ENCODE results near the gene BAIAP2.
A peak's percentile ranks its signal among the peaks of the same experiment; 100 is the strongest.

Gene BAIAP2

DNA sequence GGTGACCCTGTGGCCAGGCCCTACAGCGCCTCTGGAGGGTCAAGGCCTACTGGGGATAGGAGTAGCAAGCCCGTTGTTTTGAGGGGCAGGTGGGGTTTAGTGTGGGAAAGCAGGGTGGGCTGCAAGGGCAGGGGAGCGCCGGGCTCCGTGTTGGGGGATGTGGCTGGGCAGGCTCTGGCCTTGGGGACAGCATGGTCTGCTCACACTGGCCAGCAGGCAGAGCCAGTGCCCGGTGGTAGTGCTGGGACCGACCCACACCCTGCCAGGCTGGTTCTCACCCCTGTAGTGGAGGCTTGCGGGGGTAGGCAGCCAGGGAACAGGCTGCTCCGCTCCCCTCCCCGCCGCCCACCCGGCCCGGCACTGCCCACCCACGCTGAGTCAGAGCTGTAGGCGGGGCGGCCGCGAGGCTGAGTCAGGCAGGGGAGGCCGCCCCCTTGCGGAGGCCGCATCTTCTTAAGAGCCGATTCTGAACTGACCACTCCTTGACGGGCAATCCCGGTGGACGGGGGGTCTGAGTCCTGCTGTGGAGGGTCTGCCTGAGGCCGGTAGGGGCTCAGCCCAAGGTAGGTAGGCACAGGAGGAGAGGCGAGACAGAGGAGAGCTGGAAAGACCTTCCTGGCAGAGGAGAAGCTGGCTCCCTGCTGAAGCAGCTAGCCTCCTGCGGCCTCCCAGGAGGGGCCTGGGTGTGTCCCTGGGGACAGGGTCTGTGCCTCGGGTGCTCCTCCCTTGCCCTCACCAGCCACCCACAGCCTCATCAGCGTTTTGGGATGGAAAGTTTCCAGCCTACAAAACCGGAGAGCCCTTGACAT is 62.4 kb downstream of the BAIAP2 start:
- TF ChIP-seq ESRRG (CRISPR knock-in tag; IDR thresholded peaks at IDR 0.05), result no peak
- peak; percentile 71 for ATAC-seq

DNA sequence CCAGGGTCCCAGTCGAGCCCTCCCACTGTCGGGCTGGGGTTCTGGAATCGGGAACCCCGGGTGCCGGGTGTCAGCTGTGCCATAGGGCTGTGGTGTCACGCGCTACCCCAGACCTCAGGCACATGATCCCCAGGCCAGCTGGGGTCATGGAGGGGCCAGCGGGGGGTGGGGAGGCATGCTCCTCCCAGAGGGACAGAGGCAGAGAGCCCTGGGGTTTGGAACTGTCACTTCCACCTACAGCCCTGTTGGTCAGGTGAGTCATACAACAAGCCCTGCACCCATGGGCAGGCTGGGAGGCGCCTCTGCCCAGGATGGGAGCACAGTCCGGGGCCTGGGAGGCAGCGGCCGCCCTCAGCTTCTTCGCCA is 63.0 kb downstream of the BAIAP2 start:
- no peak for ATAC-seq
- no peak for TF ChIP-seq ZC3H10 (CRISPR knock-in tag; IDR thresholded peaks at IDR 0.05)
- no peak for TF ChIP-seq RARB (CRISPR knock-in tag; IDR thresholded peaks at IDR 0.05)
- TF ChIP-seq, protein P1, sequence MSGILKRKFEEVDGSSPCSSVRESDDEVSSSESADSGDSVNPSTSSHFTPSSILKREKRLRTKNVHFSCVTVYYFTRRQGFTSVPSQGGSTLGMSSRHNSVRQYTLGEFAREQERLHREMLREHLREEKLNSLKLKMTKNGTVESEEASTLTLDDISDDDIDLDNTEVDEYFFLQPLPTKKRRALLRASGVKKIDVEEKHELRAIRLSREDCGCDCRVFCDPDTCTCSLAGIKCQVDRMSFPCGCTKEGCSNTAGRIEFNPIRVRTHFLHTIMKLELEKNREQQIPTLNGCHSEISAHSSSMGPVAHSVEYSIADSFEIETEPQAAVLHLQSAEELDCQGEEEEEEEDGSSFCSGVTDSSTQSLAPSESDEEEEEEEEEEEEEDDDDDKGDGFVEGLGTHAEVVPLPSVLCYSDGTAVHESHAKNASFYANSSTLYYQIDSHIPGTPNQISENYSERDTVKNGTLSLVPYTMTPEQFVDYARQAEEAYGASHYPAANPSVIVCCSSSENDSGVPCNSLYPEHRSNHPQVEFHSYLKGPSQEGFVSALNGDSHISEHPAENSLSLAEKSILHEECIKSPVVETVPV (CRISPR knock-in tag; IDR thresholded peaks at IDR 0.05), result no peak
- no peak for TF ChIP-seq OSR1 (CRISPR knock-in tag; IDR thresholded peaks at IDR 0.05)
- TF ChIP-seq, protein P2, sequence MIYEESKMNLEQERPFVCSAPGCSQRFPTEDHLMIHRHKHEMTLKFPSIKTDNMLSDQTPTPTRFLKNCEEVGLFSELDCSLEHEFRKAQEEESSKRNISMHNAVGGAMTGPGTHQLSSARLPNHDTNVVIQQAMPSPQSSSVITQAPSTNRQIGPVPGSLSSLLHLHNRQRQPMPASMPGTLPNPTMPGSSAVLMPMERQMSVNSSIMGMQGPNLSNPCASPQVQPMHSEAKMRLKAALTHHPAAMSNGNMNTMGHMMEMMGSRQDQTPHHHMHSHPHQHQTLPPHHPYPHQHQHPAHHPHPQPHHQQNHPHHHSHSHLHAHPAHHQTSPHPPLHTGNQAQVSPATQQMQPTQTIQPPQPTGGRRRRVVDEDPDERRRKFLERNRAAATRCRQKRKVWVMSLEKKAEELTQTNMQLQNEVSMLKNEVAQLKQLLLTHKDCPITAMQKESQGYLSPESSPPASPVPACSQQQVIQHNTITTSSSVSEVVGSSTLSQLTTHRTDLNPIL (CRISPR knock-in tag; IDR thresholded peaks at IDR 0.05; ENCODE audit: low read depth), result no peak
- TF ChIP-seq SNAI2 (CRISPR knock-in tag; IDR thresholded peaks at IDR 0.05), result no peak
- no peak for TF ChIP-seq ZNF70 (CRISPR knock-in tag; IDR thresholded peaks at IDR 0.05)
- no peak for TF ChIP-seq ZFP3 (CRISPR knock-in tag; IDR thresholded peaks at IDR 0.05)
- TF ChIP-seq ESRRG (CRISPR knock-in tag; IDR thresholded peaks at IDR 0.05), result no peak
- no peak for TF ChIP-seq TCF4 (CRISPR knock-in tag; IDR thresholded peaks at IDR 0.05; ENCODE audit: borderline replicate concordance)
- no peak for TF ChIP-seq ZNF8 (CRISPR knock-in tag; IDR thresholded peaks at IDR 0.05)
- TF ChIP-seq ISL1 (CRISPR knock-in tag; IDR thresholded peaks at IDR 0.05), result no peak
- TF ChIP-seq, protein P3, sequence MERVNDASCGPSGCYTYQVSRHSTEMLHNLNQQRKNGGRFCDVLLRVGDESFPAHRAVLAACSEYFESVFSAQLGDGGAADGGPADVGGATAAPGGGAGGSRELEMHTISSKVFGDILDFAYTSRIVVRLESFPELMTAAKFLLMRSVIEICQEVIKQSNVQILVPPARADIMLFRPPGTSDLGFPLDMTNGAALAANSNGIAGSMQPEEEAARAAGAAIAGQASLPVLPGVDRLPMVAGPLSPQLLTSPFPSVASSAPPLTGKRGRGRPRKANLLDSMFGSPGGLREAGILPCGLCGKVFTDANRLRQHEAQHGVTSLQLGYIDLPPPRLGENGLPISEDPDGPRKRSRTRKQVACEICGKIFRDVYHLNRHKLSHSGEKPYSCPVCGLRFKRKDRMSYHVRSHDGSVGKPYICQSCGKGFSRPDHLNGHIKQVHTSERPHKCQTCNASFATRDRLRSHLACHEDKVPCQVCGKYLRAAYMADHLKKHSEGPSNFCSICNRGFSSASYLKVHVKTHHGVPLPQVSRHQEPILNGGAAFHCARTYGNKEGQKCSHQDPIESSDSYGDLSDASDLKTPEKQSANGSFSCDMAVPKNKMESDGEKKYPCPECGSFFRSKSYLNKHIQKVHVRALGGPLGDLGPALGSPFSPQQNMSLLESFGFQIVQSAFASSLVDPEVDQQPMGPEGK (CRISPR knock-in tag; IDR thresholded peaks at IDR 0.05; ENCODE audit: borderline replicate concordance), result no peak
- no peak for TF ChIP-seq CSDC2 (CRISPR knock-in tag; IDR thresholded peaks at IDR 0.05)
- TF ChIP-seq, protein P4, sequence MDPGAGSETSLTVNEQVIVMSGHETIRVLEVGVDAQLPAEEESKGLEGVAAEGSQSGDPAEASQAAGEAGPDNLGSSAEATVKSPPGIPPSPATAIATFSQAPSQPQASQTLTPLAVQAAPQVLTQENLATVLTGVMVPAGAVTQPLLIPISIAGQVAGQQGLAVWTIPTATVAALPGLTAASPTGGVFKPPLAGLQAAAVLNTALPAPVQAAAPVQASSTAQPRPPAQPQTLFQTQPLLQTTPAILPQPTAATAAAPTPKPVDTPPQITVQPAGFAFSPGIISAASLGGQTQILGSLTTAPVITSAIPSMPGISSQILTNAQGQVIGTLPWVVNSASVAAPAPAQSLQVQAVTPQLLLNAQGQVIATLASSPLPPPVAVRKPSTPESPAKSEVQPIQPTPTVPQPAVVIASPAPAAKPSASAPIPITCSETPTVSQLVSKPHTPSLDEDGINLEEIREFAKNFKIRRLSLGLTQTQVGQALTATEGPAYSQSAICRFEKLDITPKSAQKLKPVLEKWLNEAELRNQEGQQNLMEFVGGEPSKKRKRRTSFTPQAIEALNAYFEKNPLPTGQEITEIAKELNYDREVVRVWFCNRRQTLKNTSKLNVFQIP (CRISPR knock-in tag; IDR thresholded peaks at IDR 0.05; ENCODE audit: borderline replicate concordance, low read depth), result no peak
- TF ChIP-seq GLIS3 (CRISPR knock-in tag; IDR thresholded peaks at IDR 0.05), result no peak
- no peak for TF ChIP-seq ZNF565 (CRISPR knock-in tag; conservative IDR thresholded peaks at IDR 0.05; ENCODE audit: low read depth)

DNA sequence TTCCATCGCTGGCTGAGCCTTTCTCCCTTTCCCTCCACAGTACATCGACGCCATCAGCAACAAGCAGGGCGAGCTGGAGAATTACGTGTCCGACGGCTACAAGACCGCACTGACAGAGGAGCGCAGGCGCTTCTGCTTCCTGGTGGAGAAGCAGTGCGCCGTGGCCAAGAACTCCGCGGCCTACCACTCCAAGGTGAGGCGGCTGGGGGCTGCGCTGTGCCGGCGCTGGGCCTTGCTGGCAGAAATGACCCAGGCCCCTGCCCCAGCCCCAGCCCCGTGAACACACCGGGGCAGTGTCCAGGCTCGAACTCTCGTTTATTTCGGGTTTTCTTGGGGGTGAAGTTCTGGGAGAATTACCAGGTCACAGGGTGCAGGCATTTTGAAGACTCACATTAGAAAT is 64.9 kb downstream of the BAIAP2 start:
- ATAC-seq, result no peak
- TF ChIP-seq CSDC2 (CRISPR knock-in tag; IDR thresholded peaks at IDR 0.05) (no peak), GLIS3 (CRISPR knock-in tag; IDR thresholded peaks at IDR 0.05) (no peak), ZFP30 (CRISPR knock-in tag; IDR thresholded peaks at IDR 0.05) (no peak), BACH2 (CRISPR knock-in tag; IDR thresholded peaks at IDR 0.05; ENCODE audit: borderline replicate concordance) (no peak), ESRRG (CRISPR knock-in tag; IDR thresholded peaks at IDR 0.05) (no peak)
- TF ChIP-seq, protein P3 (CRISPR knock-in tag; IDR thresholded peaks at IDR 0.05; ENCODE audit: borderline replicate concordance), result no peak
- TF ChIP-seq, protein P5, sequence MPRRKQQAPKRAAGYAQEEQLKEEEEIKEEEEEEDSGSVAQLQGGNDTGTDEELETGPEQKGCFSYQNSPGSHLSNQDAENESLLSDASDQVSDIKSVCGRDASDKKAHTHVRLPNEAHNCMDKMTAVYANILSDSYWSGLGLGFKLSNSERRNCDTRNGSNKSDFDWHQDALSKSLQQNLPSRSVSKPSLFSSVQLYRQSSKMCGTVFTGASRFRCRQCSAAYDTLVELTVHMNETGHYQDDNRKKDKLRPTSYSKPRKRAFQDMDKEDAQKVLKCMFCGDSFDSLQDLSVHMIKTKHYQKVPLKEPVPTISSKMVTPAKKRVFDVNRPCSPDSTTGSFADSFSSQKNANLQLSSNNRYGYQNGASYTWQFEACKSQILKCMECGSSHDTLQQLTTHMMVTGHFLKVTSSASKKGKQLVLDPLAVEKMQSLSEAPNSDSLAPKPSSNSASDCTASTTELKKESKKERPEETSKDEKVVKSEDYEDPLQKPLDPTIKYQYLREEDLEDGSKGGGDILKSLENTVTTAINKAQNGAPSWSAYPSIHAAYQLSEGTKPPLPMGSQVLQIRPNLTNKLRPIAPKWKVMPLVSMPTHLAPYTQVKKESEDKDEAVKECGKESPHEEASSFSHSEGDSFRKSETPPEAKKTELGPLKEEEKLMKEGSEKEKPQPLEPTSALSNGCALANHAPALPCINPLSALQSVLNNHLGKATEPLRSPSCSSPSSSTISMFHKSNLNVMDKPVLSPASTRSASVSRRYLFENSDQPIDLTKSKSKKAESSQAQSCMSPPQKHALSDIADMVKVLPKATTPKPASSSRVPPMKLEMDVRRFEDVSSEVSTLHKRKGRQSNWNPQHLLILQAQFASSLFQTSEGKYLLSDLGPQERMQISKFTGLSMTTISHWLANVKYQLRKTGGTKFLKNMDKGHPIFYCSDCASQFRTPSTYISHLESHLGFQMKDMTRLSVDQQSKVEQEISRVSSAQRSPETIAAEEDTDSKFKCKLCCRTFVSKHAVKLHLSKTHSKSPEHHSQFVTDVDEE (CRISPR knock-in tag; IDR thresholded peaks at IDR 0.05), result no peak
